LNCAP (cell line): ENCODE results near the gene SLC35F4.

Experiments used
- CTCF ChIP-seq: fragments of 450-650 bp; IDR thresholded peaks from 2 replicates; pipeline ENCODE4 v1.5.1; 2017; ENCODE audit warnings: mild to moderate bottlenecking

The SLC35F4 gene

GRCh38 chr14:57834001-57834598 is 31.8 kb downstream of the SLC35F4 start:
- no peak for TF ChIP-seq CTCF

- TF ChIP-seq CTCF, result no peak
These were observed 32.6 kb downstream of the SLC35F4 start for GRCh38 chr14:57833323-57833722.

- TF ChIP-seq CTCF, result no peak
These were observed 33.9 kb downstream of the SLC35F4 start for GRCh38 chr14:57831981-57832380.

GRCh38 chr14:57828713-57829112 is 37.2 kb downstream of the SLC35F4 start:
- TF ChIP-seq CTCF, result no peak

- TF ChIP-seq CTCF, result no peak
These were observed 42.8 kb downstream of the SLC35F4 start for GRCh38 chr14:57823015-57823660.

- no peak for TF ChIP-seq CTCF
These were observed 43.8 kb downstream of the SLC35F4 start for GRCh38 chr14:57822081-57822480.

GRCh38 chr14:57820581-57820980 is 45.3 kb downstream of the SLC35F4 start:
- TF ChIP-seq CTCF, result no peak
